ENCODE data around the gene C6orf47. TPM values are rescaled to one million over a fixed set of nuclear protein-coding genes. Genes with fewer than 3 reads are reported as not detected.

The C6orf47 gene
- total and polyA plus RNA-seq, 2 experiments from 2014 or later, result 19.4 to 20.3 TPM

- WGBS, 2 experiments (ENCODE audit: low coverage in 1 of 2, low lambda C conversion rate in 2 of 2, missing lambda C conversion rate in 2 of 2), result 79 to 85% methylated on average over 9 of the region's 9 CpGs
These were observed 21.5 kb downstream of the C6orf47 start for GRCh38 chr6:31639043-31639442.

GRCh38 chr6:31636698-31637596, 23.6 kb downstream of the C6orf47 start:
- peak; percentile 27 for DNase-seq
- H3K36me3 ChIP-seq (ENCODE audit: low read depth), result peaks cover 70% of the 10 kb centered on the region

More at GRCh38 chr6:31639043-31639442, 21.5 kb downstream of the C6orf47 start:
- H3K9me3 ChIP-seq (ENCODE audit: low read depth), result no peaks in the 10 kb centered on the region
- H3K4me2 ChIP-seq (ENCODE audit: unreplicated experiment), result no peak overlapping the region
- no peak overlapping the region for H3K4me3 ChIP-seq
- no peak overlapping the region for H2AFZ ChIP-seq
- H3K79me2 ChIP-seq (ENCODE audit: insufficient read depth), result no peaks in the 10 kb centered on the region; the same call in none of the 2 replicates
- in situ Hi-C loops (cut with MboI), result no loop called here
- peaks cover 72% of the 10 kb centered on the region for H3F3A ChIP-seq (ENCODE audit: insufficient read depth)
- H3K9me2 ChIP-seq (ENCODE audit: insufficient read depth), result no peaks in the 10 kb centered on the region
- no peak for DNase-seq
- H4K20me1 ChIP-seq (ENCODE audit: insufficient read depth), result no peaks in the 10 kb centered on the region
- H3K9ac ChIP-seq, result peak overlapping the region; percentile 46
- peak overlapping the region; percentile 84 for H3K27ac ChIP-seq
- no peaks in the 10 kb centered on the region for H3K27me3 ChIP-seq (replicated peaks; ENCODE audit: insufficient read depth)
- no peak for TF ChIP-seq EZH2phosphoT487 (IDR thresholded peaks at IDR 0.05; ENCODE audit: insufficient read depth, low read depth)
- TF ChIP-seq EZH2 (IDR thresholded peaks at IDR 0.05; ENCODE audit: insufficient read depth, poor library complexity, severe bottlenecking), result no peak
- H3K36me3 ChIP-seq (ENCODE audit: low read depth), result peaks cover 60% of the 10 kb centered on the region
- peaks cover 12% of the 10 kb centered on the region for H3K4me1 ChIP-seq (ENCODE audit: insufficient read depth)

GRCh38 chr6:31634969-31635575, 25.5 kb downstream of the C6orf47 start:
- H3K4me3 ChIP-seq, result no peak overlapping the region
- no peak overlapping the region for H3K27ac ChIP-seq
- H3K27me3 ChIP-seq (replicated peaks; ENCODE audit: insufficient read depth), result no peaks in the 10 kb centered on the region
- DNase-seq, result no peak
- H3K9me3 ChIP-seq (ENCODE audit: low read depth), result no peaks in the 10 kb centered on the region
- WGBS, 2 experiments (ENCODE audit: low coverage in 1 of 2, low lambda C conversion rate in 2 of 2, missing lambda C conversion rate in 2 of 2), result 81 to 83% methylated on average over 11 of the region's 11 CpGs
- H3K4me1 ChIP-seq (ENCODE audit: insufficient read depth), result peaks cover 10% of the 10 kb centered on the region
- peaks cover 85% of the 10 kb centered on the region for H3F3A ChIP-seq (ENCODE audit: insufficient read depth)
- no peaks in the 10 kb centered on the region for H3K9me2 ChIP-seq (ENCODE audit: insufficient read depth)
- in situ Hi-C loops (cut with MboI), result no loop called here
- H3K4me2 ChIP-seq (ENCODE audit: unreplicated experiment), result no peak overlapping the region
- H3K36me3 ChIP-seq (ENCODE audit: low read depth), result peaks cover 72% of the 10 kb centered on the region
- H2AFZ ChIP-seq, result no peak overlapping the region
- H3K79me2 ChIP-seq (ENCODE audit: insufficient read depth), result peaks cover 32% of the 10 kb centered on the region
- no peaks in the 10 kb centered on the region for H4K20me1 ChIP-seq (ENCODE audit: insufficient read depth)
- TF ChIP-seq EZH2 (IDR thresholded peaks at IDR 0.05; ENCODE audit: insufficient read depth, poor library complexity, severe bottlenecking) (no peak), EZH2phosphoT487 (IDR thresholded peaks at IDR 0.05; ENCODE audit: insufficient read depth, low read depth) (no peak)
- H3K9ac ChIP-seq, result no peak overlapping the region

More at GRCh38 chr6:31636698-31637596, 23.6 kb downstream of the C6orf47 start:
- Histone ChIP-seq H3K4me3 (no peak overlapping the region), H3K4me2 (ENCODE audit: unreplicated experiment) (no peak overlapping the region), H3K9me2 (ENCODE audit: insufficient read depth) (no peaks in the 10 kb centered on the region), H3K27me3 (replicated peaks; ENCODE audit: insufficient read depth) (no peaks in the 10 kb centered on the region), H3F3A (ENCODE audit: insufficient read depth) (peaks cover 93% of the 10 kb centered on the region), H3K79me2 (ENCODE audit: insufficient read depth) (peaks cover 15% of the 10 kb centered on the region), H2AFZ (no peak overlapping the region), H4K20me1 (ENCODE audit: insufficient read depth) (no peaks in the 10 kb centered on the region), H3K9ac (no peak overlapping the region), H3K9me3 (ENCODE audit: low read depth) (no peaks in the 10 kb centered on the region), H3K27ac (no peak overlapping the region), H3K4me1 (ENCODE audit: insufficient read depth) (peaks cover 12% of the 10 kb centered on the region)
- 77 to 80% methylated on average over 25 to 27 of the region's 27 CpGs for WGBS, 2 experiments (ENCODE audit: low coverage in 1 of 2, low lambda C conversion rate in 2 of 2, missing lambda C conversion rate in 2 of 2)
- TF ChIP-seq EZH2 (IDR thresholded peaks at IDR 0.05; ENCODE audit: insufficient read depth, poor library complexity, severe bottlenecking) (no peak), EZH2phosphoT487 (IDR thresholded peaks at IDR 0.05; ENCODE audit: insufficient read depth, low read depth) (no peak)
- in situ Hi-C loops (cut with MboI), result no loop called here

- 80 to 89% methylated on average over 3 of the region's 3 CpGs for WGBS, 2 experiments (ENCODE audit: low coverage in 1 of 2, low lambda C conversion rate in 2 of 2, missing lambda C conversion rate in 2 of 2)
- in situ Hi-C loops (cut with MboI), result no loop called here
- H3K4me2 ChIP-seq (ENCODE audit: unreplicated experiment), result no peak overlapping the region
- H4K20me1 ChIP-seq (ENCODE audit: insufficient read depth), result no peaks in the 10 kb centered on the region
- H3K9ac ChIP-seq, result peak overlapping the region; percentile 42
- H3K4me3 ChIP-seq, result no peak overlapping the region
- H3K9me2 ChIP-seq (ENCODE audit: insufficient read depth), result no peaks in the 10 kb centered on the region
- no peaks in the 10 kb centered on the region for H3K9me3 ChIP-seq (ENCODE audit: low read depth)
- H3K79me2 ChIP-seq (ENCODE audit: insufficient read depth), result peaks cover 42% of the 10 kb centered on the region
- 0 out of 2 replicates have a peak, but pooled peaks cover 3% of the 10 kb centered on the region for H3K4me1 ChIP-seq (ENCODE audit: insufficient read depth)
- peaks cover 77% of the 10 kb centered on the region for H3F3A ChIP-seq (ENCODE audit: insufficient read depth)
- peak; percentile 37 for DNase-seq
- no peak overlapping the region for H2AFZ ChIP-seq
- no peaks in the 10 kb centered on the region for H3K27me3 ChIP-seq (replicated peaks; ENCODE audit: insufficient read depth)
- H3K27ac ChIP-seq, result peak overlapping the region; percentile 18; the same call in 1 of the 2 replicates
- peaks cover 78% of the 10 kb centered on the region for H3K36me3 ChIP-seq (ENCODE audit: low read depth)
- no peak for TF ChIP-seq EZH2phosphoT487 (IDR thresholded peaks at IDR 0.05; ENCODE audit: insufficient read depth, low read depth)
- TF ChIP-seq EZH2 (IDR thresholded peaks at IDR 0.05; ENCODE audit: insufficient read depth, poor library complexity, severe bottlenecking), result no peak
These were observed 26.4 kb downstream of the C6orf47 start for GRCh38 chr6:31634131-31634530.

All from GM23248 (cell line).